Cardiac septum (tissue), 1 donor: Measurements from ENCODE around the gene BSPRY. TPM values are rescaled to one million over a fixed set of nuclear protein-coding genes. Genes with fewer than 3 reads are reported as not detected.
"Not testable (repeated sequence)": the region's sequence is repeated elsewhere in the genome, so short reads cannot be mapped to it uniquely, and the experiment has no call there.

ENCODE experiments used
- DNase-seq: peaks from one replicate; pipeline ENCODE4 v3.0.0-alpha.2; 2020; ENCODE audit warnings: low spot score
- intact Hi-C: fragments of 100-400 bp; cut with DNase I; formaldehyde crosslinking; loops from one replicate; pipeline ENCODE4 v1.14.0; 2022
- total RNA-seq: library from RNA; stranded (reverse); fragmentation: NEBNext Ultra II Directional; extraction: Animal tissue kit (Norgen Biotek cat#: 25700); gene quantifications from one replicate; pipeline ENCODE4 v1.2.1, GENCODE V29; 2021
- donor health status: DM: no; HTN: no; CAD: no.

BSPRY gene
- total RNA-seq, 1 donor from 2014 or later, result 1.7 TPM

- intact Hi-C loops, result no loop called here
- DNase-seq, result no peak
These were observed 38.4 kb downstream of the BSPRY start for GRCh38 chr9:113387560-113388230.

DNA sequence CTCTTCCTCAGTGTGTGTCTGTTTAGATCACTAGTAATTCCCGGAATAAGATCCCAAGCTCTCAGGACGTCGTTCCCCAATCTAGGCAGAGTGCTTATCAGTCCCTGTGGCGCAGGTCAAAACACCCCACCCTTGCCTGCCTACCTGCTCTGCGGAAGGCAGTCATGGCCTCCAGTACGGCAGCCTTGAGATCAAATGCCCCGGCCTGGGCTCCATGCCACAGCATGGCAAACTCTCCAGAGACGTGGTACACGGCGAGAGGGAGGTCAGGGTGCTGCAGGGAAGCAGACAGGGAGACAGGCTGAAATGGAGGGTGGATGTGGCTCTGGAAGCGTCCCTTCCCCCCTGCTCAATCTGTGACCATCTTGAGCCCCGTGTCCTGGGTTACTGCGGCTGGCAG is 39.5 kb downstream of the BSPRY start:
- DNase-seq, result no peak
- intact Hi-C loops, result no loop called here

DNA sequence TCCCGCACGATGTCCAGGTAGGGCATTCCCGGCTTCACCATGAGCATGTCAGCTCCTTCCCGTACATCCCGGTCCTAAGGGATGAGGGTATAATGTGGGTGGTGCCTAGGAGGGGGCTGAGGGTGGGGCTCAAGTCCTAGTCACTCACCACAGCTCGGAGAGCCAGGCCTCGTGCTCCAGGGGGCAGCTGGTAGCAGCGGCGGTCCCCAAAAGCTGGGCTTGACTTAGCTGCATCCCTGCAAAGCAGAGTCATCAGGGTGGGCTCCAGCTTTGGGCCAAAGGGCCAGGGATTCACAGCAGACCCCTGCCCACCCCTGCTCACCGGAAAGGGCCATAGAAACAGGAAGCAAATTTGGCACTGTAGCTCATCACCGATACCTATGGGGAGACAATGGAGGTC is 40.1 kb downstream of the BSPRY start:
- intact Hi-C loops, result no loop called here

GRCh38 chr9:113390192-113390960 is 41.0 kb downstream of the BSPRY start:
- intact Hi-C loops, result no loop called here

More for the DNA sequence above, 40.1 kb downstream of the BSPRY start:
- no peak for DNase-seq

GRCh38 chr9:113391917-113392316 is 42.6 kb downstream of the BSPRY start:
- intact Hi-C loops, result no loop called here

More at GRCh38 chr9:113390192-113390960, 41.0 kb downstream of the BSPRY start:
- DNase-seq, result no peak

DNA sequence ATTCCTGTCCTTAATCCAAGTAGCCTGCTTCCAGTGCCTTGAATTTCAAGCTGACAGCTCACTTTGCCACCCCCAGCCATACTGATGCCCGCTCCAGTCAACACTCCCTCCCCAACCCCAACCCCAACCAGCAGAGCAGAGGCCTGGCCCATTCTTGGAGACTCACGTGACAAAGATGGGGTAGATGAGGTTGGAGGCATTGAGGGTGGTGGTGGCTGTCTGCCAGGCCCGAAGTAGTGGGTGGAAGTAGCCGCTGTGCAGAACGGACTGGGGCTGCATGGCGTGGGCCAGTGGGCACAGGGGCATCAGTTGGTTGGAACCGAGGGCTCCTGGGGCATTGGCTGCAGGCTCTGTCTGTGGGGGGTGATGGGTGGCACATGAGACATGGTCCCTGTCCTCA is 43.9 kb downstream of the BSPRY start:
- intact Hi-C loops, result no loop called here
- no peak for DNase-seq

More at GRCh38 chr9:113391917-113392316, 42.6 kb downstream of the BSPRY start:
- no peak for DNase-seq

- DNase-seq, result no peak
These were observed 45.9 kb downstream of the BSPRY start for GRCh38 chr9:113395000-113395861.

GRCh38 chr9:113397203-113397631 is 47.9 kb downstream of the BSPRY start:
- intact Hi-C loops, result no loop called here
- DNase-seq, result no peak

More at GRCh38 chr9:113395000-113395861, 45.9 kb downstream of the BSPRY start:
- intact Hi-C loops, result no loop called here

GRCh38 chr9:113398796-113399195 is 49.5 kb downstream of the BSPRY start:
- no peak for DNase-seq
- intact Hi-C loops, result no loop called here

DNA sequence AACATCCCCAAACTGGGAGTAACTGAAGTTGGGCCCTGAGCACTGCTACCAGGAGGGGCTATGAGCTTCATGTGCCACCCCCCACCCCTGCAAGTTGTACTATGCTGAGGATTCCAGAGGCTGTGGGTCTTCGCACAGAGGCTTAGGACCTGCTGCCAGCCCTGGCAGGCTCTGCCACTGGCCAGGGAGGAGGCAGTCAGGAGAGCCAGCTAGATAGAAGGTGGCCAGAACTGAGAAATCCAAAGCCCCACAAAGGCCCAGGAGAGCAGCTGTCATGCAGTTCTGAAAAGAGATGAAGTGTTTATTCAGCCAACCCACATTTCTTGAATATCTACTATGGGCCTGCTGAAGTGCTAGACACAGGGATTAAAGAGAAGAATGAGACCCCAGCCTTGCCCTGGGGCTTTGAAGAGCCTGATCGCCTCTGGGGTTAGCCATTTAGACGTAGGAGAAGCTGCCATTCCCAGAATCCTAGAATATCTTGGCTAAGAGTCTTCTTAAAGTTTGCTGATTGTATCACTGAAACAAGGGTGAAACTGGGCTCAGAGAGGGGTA is 50.4 kb downstream of the BSPRY start:
- DNase-seq, result no peak
- intact Hi-C loops, result loop anchor here (2.0 to 5.0 kb wide), 2 partner anchors 59 to 258 kb away; partner anchors contain the start of gene WDR31

DNA sequence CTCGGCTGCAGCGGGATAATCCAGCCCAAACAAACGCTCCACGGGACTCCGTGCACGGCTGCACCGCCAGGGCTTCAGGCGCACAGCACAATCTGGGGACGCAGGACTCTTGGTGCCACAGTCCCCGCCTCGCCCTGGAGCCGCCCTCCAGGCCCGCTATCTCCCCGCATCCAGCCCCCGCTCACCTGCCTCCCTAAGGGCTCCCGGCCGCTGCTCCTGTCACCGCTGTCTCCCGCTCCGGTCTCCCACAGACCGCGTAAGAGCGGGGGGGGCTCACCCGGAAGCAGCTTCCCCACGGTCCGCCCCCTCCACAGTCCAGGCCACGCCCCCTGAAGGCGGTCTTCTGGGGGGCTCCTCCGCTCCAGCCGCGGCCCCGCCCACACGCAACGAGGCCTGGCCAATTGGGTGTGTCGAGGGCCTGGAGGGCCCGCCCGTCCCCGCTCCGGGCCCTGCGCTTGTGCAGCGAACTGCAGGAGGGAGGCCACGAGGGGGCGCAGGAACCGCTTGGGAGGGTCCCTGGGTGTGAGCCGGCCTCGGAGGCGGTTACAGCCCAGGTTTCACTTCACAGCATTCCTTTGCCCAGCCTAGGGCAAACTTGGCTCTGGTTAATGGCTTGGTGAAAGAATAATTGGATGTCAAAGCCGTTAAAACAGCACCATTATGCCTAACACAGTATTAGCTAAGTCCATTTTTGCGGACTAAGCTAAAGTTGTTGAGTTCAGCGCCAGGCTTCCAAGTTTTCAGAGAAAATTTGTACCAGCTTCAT is 51.9 kb downstream of the BSPRY start, which contains the start of gene ALAD:
TSS of gene ALAD (minus strand) at position 258 of the 766 bp plus-strand sequence. CDS start 7,725 bp downstream, outside the sequence.
- intact Hi-C loops, result loop anchor here (2.0 to 5.0 kb wide), 2 partner anchors 60 to 256 kb away; partner anchors contain the start of gene WDR31

GRCh38 chr9:113403646-113404045 is 54.3 kb downstream of the BSPRY start:
- no peak for DNase-seq
- intact Hi-C loops, result loop anchor here (2.0 to 5.0 kb wide), 2 partner anchors 93 to 254 kb away; no protein-coding TSS in a partner anchor

More for the DNA sequence above, 51.9 kb downstream of the BSPRY start, which contains the start of gene ALAD:
- DNase-seq, result peak; percentile 100

DNA sequence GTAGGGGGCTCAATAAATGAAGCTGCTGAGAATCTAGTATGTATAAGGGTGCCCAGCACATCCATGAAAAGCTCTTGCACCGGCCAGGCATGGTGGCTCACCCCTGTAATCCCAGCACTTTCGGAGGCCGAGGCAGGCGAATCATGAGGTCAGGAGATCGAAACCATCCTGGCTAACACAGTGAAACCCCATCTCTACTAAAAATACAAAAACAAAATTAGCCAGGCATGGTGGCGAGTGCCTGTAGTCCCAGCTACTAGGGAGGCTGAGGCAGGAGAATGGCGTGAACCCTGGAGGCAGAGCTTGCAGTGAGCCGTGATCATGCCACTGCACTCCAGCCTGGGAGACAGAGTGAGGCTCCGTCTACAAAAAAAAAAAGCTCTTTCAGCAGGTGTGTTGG is 57.0 kb downstream of the BSPRY start:
- DNase-seq, intact Hi-C loops: not testable (repeated sequence)

GRCh38 chr9:113406873-113407511 is 57.7 kb downstream of the BSPRY start:
- intact Hi-C loops, result not testable (repeated sequence)

GRCh38 chr9:113409481-113409880 is 60.1 kb downstream of the BSPRY start:
- intact Hi-C loops, result no loop called here

More at GRCh38 chr9:113406873-113407511, 57.7 kb downstream of the BSPRY start:
- not testable (repeated sequence) for DNase-seq

DNA sequence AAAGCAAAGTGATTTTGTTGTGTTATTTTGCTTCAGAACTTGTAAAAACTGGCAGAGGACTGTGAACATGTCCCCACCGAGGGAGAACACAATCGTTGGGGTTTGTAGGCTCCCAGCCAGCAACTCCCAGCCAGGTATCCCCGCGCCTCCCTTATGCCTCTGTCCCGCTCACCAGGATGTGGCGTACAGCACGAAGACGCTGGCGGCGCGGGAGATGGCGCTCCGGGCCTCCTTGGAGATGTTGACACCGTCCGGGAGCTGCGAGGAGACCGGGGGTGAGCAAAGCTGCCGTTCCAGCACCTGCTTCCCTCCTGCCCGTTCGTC is 60.5 kb downstream of the BSPRY start:
- intact Hi-C loops, result loop anchor here (1.0 to 2.0 kb wide), 2 partner anchors 135 to 189 kb away; partner anchors contain the start of genes CDC26, FKBP15, PRPF4 and SLC31A1
- DNase-seq, result no peak

More at GRCh38 chr9:113409481-113409880, 60.1 kb downstream of the BSPRY start:
- DNase-seq, result no peak

DNA sequence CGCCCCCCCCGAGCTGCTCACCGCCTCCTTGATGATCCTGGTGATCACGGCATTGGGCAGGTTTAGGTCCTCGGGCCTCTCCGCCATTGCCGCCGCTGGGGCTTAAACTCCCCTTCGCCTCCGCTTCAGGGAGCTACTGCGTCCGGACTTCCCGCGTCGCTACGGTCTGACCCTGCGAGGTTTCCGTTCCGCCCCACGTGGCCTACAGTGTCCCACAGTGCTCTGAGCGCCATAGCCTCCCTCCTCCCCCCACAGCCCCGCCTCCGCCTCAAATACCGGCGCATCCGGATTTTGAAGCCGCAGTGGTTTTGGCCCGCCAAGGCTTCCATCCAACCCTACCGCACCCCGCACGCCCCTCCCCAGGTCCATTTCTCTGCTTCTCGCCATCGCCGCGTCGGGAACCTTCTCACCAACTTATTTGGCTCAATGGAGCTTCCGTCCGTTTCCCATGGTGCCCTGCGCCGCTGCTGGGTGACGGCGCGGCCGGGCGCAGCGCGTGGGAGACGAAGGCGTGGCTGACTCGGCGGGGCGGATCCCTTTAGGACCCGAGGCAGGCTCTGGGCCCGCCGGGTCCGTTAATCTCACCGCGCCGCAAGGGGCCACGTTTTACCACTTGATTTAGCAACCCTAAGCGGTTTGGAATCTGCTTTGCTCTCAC is 61.0 kb downstream of the BSPRY start, which contains the start of the genes C9orf43 and POLE3:
TSS of gene C9orf43 (plus strand) at position 541 of the 658 bp plus-strand sequence. CDS start 2,747 bp downstream, outside the sequence.
TSS of gene POLE3 (minus strand) at position 469 of the 658 bp plus-strand sequence. CDS start at position 87, 382 bp downstream.
- intact Hi-C loops, result loop anchor here (1.0 to 2.0 kb wide), 2 partner anchors 135 to 190 kb away; partner anchors contain the start of genes CDC26, FKBP15, PRPF4 and SLC31A1
- DNase-seq, result peak; percentile 96
